DND-41 (cell line): ENCODE data around the gene DDX11.
"Not testable (repeated sequence)": the region's sequence is repeated elsewhere in the genome, so short reads cannot be mapped to it uniquely, and the experiment has no call there.

Source experiments
- ATAC-seq: fragments of 200-7000 bp; cut with Tn5 transposase; 3 replicates; pipeline ENCODE4 v1.9.1; 2021; ENCODE audit warnings: low read depth; ENCODE audit not compliant: insufficient read depth
- DNase-seq: peaks from one replicate; pipeline ENCODE4 v3.0.0-alpha.2; 2020
- H2AFZ ChIP-seq: 2 replicates; pipeline ENCODE4 v1.6.0; 2012; ENCODE audit warnings: low read depth, low read length
- H3K27ac ChIP-seq: 2 replicates; pipeline ENCODE4 v1.5.1; 2012; ENCODE audit warnings: low read length, inconsistent platforms
- H3K27me3 ChIP-seq: fragments of 200-600 bp; sonication (generic); 2 replicates; pipeline ENCODE4 v1.6.0; 2012; ENCODE audit warnings: low read length, mild to moderate bottlenecking, inconsistent platforms; ENCODE audit not compliant: insufficient read depth, poor library complexity
- H3K36me3 ChIP-seq: 2 replicates; pipeline ENCODE4 v1.5.1; 2012; ENCODE audit warnings: low read length, inconsistent platforms; ENCODE audit not compliant: insufficient read depth
- H3K4me1 ChIP-seq: 2 replicates; pipeline ENCODE4 v1.5.1; 2012; ENCODE audit warnings: mild to moderate bottlenecking, low read length; ENCODE audit not compliant: insufficient read depth
- H3K4me2 ChIP-seq: 2 replicates; pipeline ENCODE4 v1.6.0; 2012; ENCODE audit warnings: mild to moderate bottlenecking, moderate library complexity, low read length, inconsistent platforms; ENCODE audit not compliant: insufficient read depth
- H3K4me3 ChIP-seq, 2 experiments: fragments of 200-600 bp in 1 of 2; shearing (Covaris generic) in 1 of 2; 2 replicates each; pipeline ENCODE4 v1.5.1; 2012 to 2016; ENCODE audit warnings: inconsistent platforms in 2 of 2, low read length in 2 of 2, mild to moderate bottlenecking in 2 of 2, low read depth in 1 of 2, moderate library complexity in 1 of 2
- H3K79me2 ChIP-seq: 2 replicates; pipeline ENCODE4 v1.6.0; 2012; ENCODE audit warnings: low read length, inconsistent platforms; ENCODE audit not compliant: insufficient read depth
- H3K9ac ChIP-seq: 2 replicates; pipeline ENCODE4 v1.6.0; 2012; ENCODE audit warnings: low read depth, mild to moderate bottlenecking, inconsistent platforms, low read length, moderate library complexity
- H3K9me3 ChIP-seq: 2 replicates; pipeline ENCODE4 v1.5.1; 2012; ENCODE audit warnings: low read length, moderate library complexity, mild to moderate bottlenecking, inconsistent platforms; ENCODE audit not compliant: insufficient read depth, severe bottlenecking
- H4K20me1 ChIP-seq: 2 replicates; pipeline ENCODE4 v1.6.0; 2012; ENCODE audit warnings: low read length; ENCODE audit not compliant: insufficient read depth
- CTCF ChIP-seq: IDR thresholded peaks from 2 replicates; pipeline ENCODE4 v1.5.1; 2012; ENCODE audit warnings: borderline replicate concordance, low read length, moderate library complexity, mild to moderate bottlenecking; ENCODE audit not compliant: poor library complexity, severe bottlenecking; ENCODE audit errors: extremely low read depth
- EZH2 ChIP-seq: IDR thresholded peaks from 3 replicates; pipeline ENCODE4 v1.6.1; 2012; ENCODE audit warnings: borderline replicate concordance, low read depth, mild to moderate bottlenecking, moderate library complexity, low read length, inconsistent platforms; ENCODE audit not compliant: severe bottlenecking

The DDX11 gene

GRCh38 chr12:31119803-31120211 is 46.1 kb downstream of the DDX11 start:
- H3K79me2 ChIP-seq: no peaks in the 10 kb centered on the region
- DNase-seq (no peak), ATAC-seq (no peak)
- H3K4me2 ChIP-seq: no peak overlapping the region
- no peak overlapping the region for H3K9ac ChIP-seq
- no peaks in the 10 kb centered on the region for H3K27me3 ChIP-seq
- H3K4me1 ChIP-seq: no peaks in the 10 kb centered on the region
- no peaks in the 10 kb centered on the region for H3K36me3 ChIP-seq
- TF ChIP-seq EZH2 (no peak), CTCF (no peak)
- no peak overlapping the region for H3K27ac ChIP-seq
- H4K20me1 ChIP-seq: no peaks in the 10 kb centered on the region
- no peak overlapping the region for H3K4me3 ChIP-seq
- no peak overlapping the region for H2AFZ ChIP-seq
- no peaks in the 10 kb centered on the region for H3K9me3 ChIP-seq

- H3K4me2 ChIP-seq: no peak overlapping the region
- no peaks in the 10 kb centered on the region for H4K20me1 ChIP-seq
- H3K9me3 ChIP-seq: no peaks in the 10 kb centered on the region
- DNase-seq (no peak), ATAC-seq (no peak)
- H3K36me3 ChIP-seq: no peaks in the 10 kb centered on the region
- H3K79me2 ChIP-seq: no peaks in the 10 kb centered on the region
- H3K4me1 ChIP-seq: no peaks in the 10 kb centered on the region
- no peaks in the 10 kb centered on the region for H3K27me3 ChIP-seq
- no peak overlapping the region for H3K4me3 ChIP-seq
- H2AFZ ChIP-seq: no peak overlapping the region
- no peak overlapping the region for H3K9ac ChIP-seq
- no peak overlapping the region for H3K27ac ChIP-seq
- TF ChIP-seq EZH2 (no peak), CTCF (no peak)
Measured at GRCh38 chr12:31120392-31121008, 46.8 kb downstream of the DDX11 start.

GRCh38 chr12:31121022-31121728 is 47.5 kb downstream of the DDX11 start:
- not testable (repeated sequence) for ATAC-seq, H4K20me1 ChIP-seq, H3K36me3 ChIP-seq, H3K27ac ChIP-seq, DNase-seq, H3K27me3 ChIP-seq, H2AFZ ChIP-seq, H3K4me1 ChIP-seq, H3K9me3 ChIP-seq, H3K4me3 ChIP-seq, H3K9ac ChIP-seq, H3K4me2 ChIP-seq, H3K79me2 ChIP-seq

GRCh38 chr12:31122481-31122880 is 48.8 kb downstream of the DDX11 start:
- H2AFZ ChIP-seq: no peak overlapping the region
- no peaks in the 10 kb centered on the region for H3K79me2 ChIP-seq
- no peaks in the 10 kb centered on the region for H3K36me3 ChIP-seq
- TF ChIP-seq CTCF (no peak), EZH2 (no peak)
- H3K27me3 ChIP-seq: no peaks in the 10 kb centered on the region
- no peak for ATAC-seq
- no peak overlapping the region for H3K27ac ChIP-seq
- no peaks in the 10 kb centered on the region for H3K9me3 ChIP-seq
- no peak overlapping the region for H3K9ac ChIP-seq
- H3K4me2 ChIP-seq: no peak overlapping the region
- H3K4me1 ChIP-seq: no peaks in the 10 kb centered on the region
- no peak overlapping the region for H3K4me3 ChIP-seq
- no peak for DNase-seq
- H4K20me1 ChIP-seq: no peaks in the 10 kb centered on the region

- H3K4me1 ChIP-seq, H3K4me2 ChIP-seq, H3K9ac ChIP-seq, H3K27ac ChIP-seq, H3K4me3 ChIP-seq, H3K9me3 ChIP-seq, H3K27me3 ChIP-seq, H4K20me1 ChIP-seq, H2AFZ ChIP-seq, DNase-seq, H3K79me2 ChIP-seq, H3K36me3 ChIP-seq, ATAC-seq: not testable (repeated sequence)
Measured at GRCh38 chr12:31124158-31124557, 50.5 kb downstream of the DDX11 start.

GRCh38 chr12:31125171-31125570 is 51.5 kb downstream of the DDX11 start:
- H3K4me1 ChIP-seq, H3K27ac ChIP-seq, H2AFZ ChIP-seq, H3K79me2 ChIP-seq, H3K4me3 ChIP-seq, H3K4me2 ChIP-seq, H3K36me3 ChIP-seq, ATAC-seq, H3K27me3 ChIP-seq, H3K9me3 ChIP-seq, H3K9ac ChIP-seq, H4K20me1 ChIP-seq, DNase-seq: not testable (repeated sequence)
